HepG2 (cell line): ENCODE results near the gene CNIH3. TPM values are rescaled to one million over a fixed set of nuclear protein-coding genes. Genes with fewer than 3 reads are reported as not detected.

ENCODE experiments used
- ATAC-seq: fragments of 200-7000 bp; cut with Tn5 transposase; 3 replicates; pipeline ENCODE4 v1.9.1; 2020; ENCODE audit warnings: mild to moderate bottlenecking, moderate library complexity
- BruUV-seq: library from RNA; stranded (reverse); fragments of 400-500 nt; replicated peaks from 2 replicates; lab custom pipeline; 2021; lab: Mats Ljungman, UMichigan
- CTCF ChIA-PET: fragments of 300-600 bp; formaldehyde crosslinking; extraction: SDS; loops from one replicate; lab custom pipeline; 2021; ENCODE audit warnings: low total read pairs, inconsistent platforms, low intra/inter-chr PET ratio; lab: Yijun Ruan, JAX
- POLR2A ChIA-PET: fragments of 350-600 bp; sonication (Branson Sonifier 250); formaldehyde crosslinking; loops from one replicate; lab custom pipeline; 2020; ENCODE audit warnings: antibody characterized with exemption, inconsistent platforms; lab: Yijun Ruan, JAX
- DNase-seq: peaks from one replicate; pipeline ENCODE4 v3.0.0-alpha.2; 2015; ENCODE audit warnings: low spot score
- FAIRE-seq: peaks from 3 replicates; lab custom pipeline; 2011; peaks lifted over from hg19 to GRCh38; lab: Jason Lieb, UNC
- H2AFZ ChIP-seq: one replicate; pipeline ENCODE4 v1.6.1; 2011; ENCODE audit warnings: low read length, inconsistent platforms
- H3K27ac ChIP-seq: fragments of 300-600 bp; 3 replicates; pipeline ENCODE4 v1.8.0; 2011; ENCODE audit warnings: mixed run types, mild to moderate bottlenecking, mixed read lengths, low read length, inconsistent platforms; ENCODE audit not compliant: insufficient read depth; ENCODE audit errors: extremely low read length
- H3K27me3 ChIP-seq, 2 experiments: fragments of 200-600 bp in 1 of 2; 2 replicates in 1 of 2; 3 replicates in 1 of 2; pipeline versions ENCODE4 v1.6.0 to v1.8.0; 2011; ENCODE audit warnings: low read length in 2 of 2, mild to moderate bottlenecking in 2 of 2, moderate library complexity in 2 of 2, inconsistent platforms in 1 of 2; ENCODE audit not compliant: insufficient read depth in 2 of 2, control insufficient read depth in 1 of 2
- H3K36me3 ChIP-seq, 2 experiments: fragments of 200-600 bp in 1 of 2; replicated peaks in 1 of 2; 2 replicates in 1 of 2; 3 replicates in 1 of 2; pipeline versions ENCODE4 v1.5.1 to v1.8.0; 2011; ENCODE audit warnings: low read length in 2 of 2, inconsistent platforms in 1 of 2; ENCODE audit not compliant: insufficient read depth in 2 of 2, control insufficient read depth in 1 of 2
- H3K4me1 ChIP-seq: 2 replicates; pipeline ENCODE4 v1.5.1; 2012; ENCODE audit warnings: low read length, inconsistent platforms; ENCODE audit not compliant: insufficient read depth
- H3K4me2 ChIP-seq: 2 replicates; pipeline ENCODE4 v1.6.0; 2011; ENCODE audit warnings: low read depth, low read length, inconsistent platforms
- H3K4me3 ChIP-seq, 3 experiments: fragments of 200-600 bp in 1 of 3; sonication (generic), shearing (Covaris generic) in 1 of 3; replicated peaks in 1 of 3; 2 replicates each; pipeline ENCODE4 v1.5.1; 2011 to 2016; ENCODE audit warnings: low read length in 3 of 3, inconsistent platforms in 2 of 3, low read depth in 2 of 3, mild to moderate bottlenecking in 2 of 3, control low read depth in 1 of 3, mixed read lengths in 1 of 3; ENCODE audit not compliant: insufficient read depth in 1 of 3
- H3K79me2 ChIP-seq: one replicate; pipeline ENCODE4 v1.6.1; 2011; ENCODE audit warnings: low read length, inconsistent platforms; ENCODE audit not compliant: insufficient read depth
- H3K9ac ChIP-seq: 2 replicates; pipeline ENCODE4 v1.6.0; 2011; ENCODE audit warnings: mild to moderate bottlenecking, low read depth, low read length, inconsistent platforms; ENCODE audit not compliant: insufficient read depth
- H3K9me3 ChIP-seq: 2 replicates; pipeline ENCODE4 v1.5.1; 2012; ENCODE audit warnings: mild to moderate bottlenecking, low read length
- H4K20me1 ChIP-seq: 2 replicates; pipeline ENCODE4 v1.6.0; 2011; ENCODE audit warnings: inconsistent platforms, mild to moderate bottlenecking, low read length, moderate library complexity; ENCODE audit not compliant: insufficient read depth
- NRL ChIP-seq: sonication (generic); formaldehyde crosslinking; IDR thresholded peaks from 2 replicates; pipeline ENCODE4 v1.5.0; 2020; ENCODE audit warnings: missing genetic modification reagents, mild to moderate bottlenecking, moderate library complexity, borderline replicate concordance
- SETDB1 ChIP-seq: sonication (generic); formaldehyde crosslinking; IDR thresholded peaks from 2 replicates; pipeline ENCODE4 v1.5.1; 2020; ENCODE audit warnings: missing genetic modification reagents, mild to moderate bottlenecking, borderline replicate concordance
- TCF7L2 ChIP-seq: IDR thresholded peaks from 2 replicates; pipeline ENCODE4 v1.6.1; 2011; ENCODE audit warnings: mild to moderate bottlenecking, low read depth, low read length, moderate library complexity
- ZFP37 ChIP-seq: sonication (generic); formaldehyde crosslinking; IDR thresholded peaks from 2 replicates; pipeline ENCODE4 v1.4.0; 2020; ENCODE audit warnings: missing genetic modification reagents, borderline replicate concordance
- ZNF225 ChIP-seq: sonication (generic); formaldehyde crosslinking; IDR thresholded peaks from 2 replicates; pipeline ENCODE4 v1.4.0; 2020; ENCODE audit warnings: mild to moderate bottlenecking, missing genetic modification reagents
- ZXDC ChIP-seq: sonication (generic); formaldehyde crosslinking; IDR thresholded peaks from 2 replicates; pipeline ENCODE4 v1.5.0; 2020; ENCODE audit warnings: mild to moderate bottlenecking, missing genetic modification reagents
- WGBS: methylation state at CpG from one replicate; pipeline ENCODE4 v1.1.6; 2017; ENCODE audit warnings: low lambda C conversion rate; 5-methylcytosine and 5-hydroxymethylcytosine counted together
- in situ Hi-C: cut with HindIII; loops from 2 replicates; pipeline ENCODE4 v1.10.0; 2017; ENCODE audit warnings: low pct_unique_long_range_greater_than_20kb; ENCODE audit not compliant: extremely low pct_ligation_motif_present
- intact Hi-C: fragments of 100-400 bp; cut with micrococcal nuclease; formaldehyde crosslinking; loops from one replicate; pipeline ENCODE4 v1.10.0; 2022; ENCODE audit not compliant: unreplicated experiment
- polyA plus RNA-seq, 8 experiments: library from polyadenylated mRNA; depleted of rRNA in 3 of 8; stranded (reverse) in 7 of 8; unstranded in 1 of 8; fragments of >200 nt; fragmentation: Illumina TruSeq in 4 of 8; extraction: Trizol in 4 of 8; gene quantifications; 2 replicates each; pipeline versions ENCODE4 v1.2.1 to v1.2.3, GENCODE V29; 2011 to 2016; ENCODE audit warnings: low read depth in 4 of 8, missing spikeins in 1 of 8, mixed read lengths in 1 of 8; ENCODE audit not compliant: insufficient read depth in 1 of 8
- total RNA-seq, 5 experiments: library from RNA; depleted of rRNA; stranded (reverse); fragments of >200 nt; fragmentation: Illumina TruSeq; extraction: Trizol; gene quantifications; 2 replicates each; pipeline ENCODE4 v1.2.3, GENCODE V29; 2016; ENCODE audit warnings: low read depth in 1 of 5

CNIH3 gene
- total and polyA plus RNA-seq, 2 of the 13 experiments (the other 11 are each of a cell fraction or from before 2014, with no cell fraction given): 0.36 to 1.1 TPM

GRCh38 chr1:224678168-224678567 lies 62.1 kb downstream of the CNIH3 start:
- DNase-seq: no peak
- no TSS peak for BruUV-seq
- no peak for FAIRE-seq
- in situ Hi-C loops (no loop called here), intact Hi-C loops (no loop called here)
- no peaks in the 10 kb centered on the region for H3K4me1 ChIP-seq
- no peak overlapping the region for H3K9ac ChIP-seq
- no peaks in the 10 kb centered on the region for H3K9me3 ChIP-seq
- H3K79me2 ChIP-seq: no peaks in the 10 kb centered on the region
- H2AFZ ChIP-seq: no peak overlapping the region
- H3K36me3 ChIP-seq: no peaks in the 10 kb centered on the region
- peaks cover 0 to 12% of the 10 kb centered on the region in 2 experiments; a peak in 1 of 5 replicates for H3K27me3 ChIP-seq
- POLR2A ChIA-PET: no interaction called here
- H3K4me2 ChIP-seq: no peak overlapping the region
- no peak for ATAC-seq
- H4K20me1 ChIP-seq: no peaks in the 10 kb centered on the region
- TF ChIP-seq TCF7L2 (no peak), SETDB1 (CRISPR knock-in tag) (no peak), ZNF225 (no peak), ZFP37 (CRISPR knock-in tag) (no peak)
- no peak overlapping the region for H3K4me3 ChIP-seq
- 44% methylated on average over 4 of the region's 4 CpGs for WGBS
- H3K27ac ChIP-seq: no peak overlapping the region
- CTCF ChIA-PET: no interaction called here

- no peaks in the 10 kb centered on the region for H3K9me3 ChIP-seq
- TF ChIP-seq ZXDC (CRISPR knock-in tag): no peak
- TF ChIP-seq NRL (CRISPR knock-in tag): no peak
- H3K9ac ChIP-seq: no peak overlapping the region
- BruUV-seq: no TSS peak
- no peak overlapping the region for H3K4me3 ChIP-seq
- DNase-seq (no peak), FAIRE-seq (no peak), ATAC-seq (no peak)
- in situ Hi-C loops (no loop called here), intact Hi-C loops (no loop called here)
- no peak overlapping the region for H3K27ac ChIP-seq
- no peaks in the 10 kb centered on the region for H3K79me2 ChIP-seq
- no peaks in the 10 kb centered on the region for H3K4me1 ChIP-seq
- peaks cover 0 to 16% of the 10 kb centered on the region in 2 experiments; a peak in 1 of 5 replicates for H3K27me3 ChIP-seq
- no peak overlapping the region for H2AFZ ChIP-seq
- 16% methylated on average over 2 of the region's 2 CpGs for WGBS
- no peaks in the 10 kb centered on the region for H3K36me3 ChIP-seq
- no peaks in the 10 kb centered on the region for H4K20me1 ChIP-seq
- CTCF ChIA-PET: no interaction called here
- POLR2A ChIA-PET: no interaction called here
- H3K4me2 ChIP-seq: no peak overlapping the region
These were observed 63.5 kb downstream of the CNIH3 start for GRCh38 chr1:224679606-224680005.
